ENCODE results near the gene PSMD6.

- TF ChIP-seq CTCF (IDR thresholded peaks at IDR 0.05 in 2 of 3, conservative IDR thresholded peaks at IDR 0.05 in 1 of 3; ENCODE audit: borderline replicate concordance in 1 of 3, insufficient read depth in 1 of 3, low read depth in 2 of 3, low read length in 2 of 3) (no peak), POLR2AphosphoS5 (IDR thresholded peaks at IDR 0.05; ENCODE audit: low read depth, low read length) (no peak), EZH2 (IDR thresholded peaks at IDR 0.05) (no peak), ATF3 (IDR thresholded peaks at IDR 0.05) (no peak), SIN3A (IDR thresholded peaks at IDR 0.05; ENCODE audit: low read depth) (no peak), YY1 (IDR thresholded peaks at IDR 0.05; ENCODE audit: extremely low read depth, insufficient replicate concordance, low read depth, low read length) (no peak), POLR2A (IDR thresholded peaks at IDR 0.05; ENCODE audit: borderline replicate concordance, extremely low read depth, insufficient read depth, insufficient read length) (no peak), CEBPB (IDR thresholded peaks at IDR 0.05; ENCODE audit: low read depth) (no peak), EGR1 (IDR thresholded peaks at IDR 0.05; ENCODE audit: low read depth) (no peak)
Observed at GRCh38 chr3:64058566-64058965, 35.3 kb upstream of the PSMD6 start.

Data from HCT116 (cell line).